Neural cell (in vitro differentiated cells): ENCODE results near the gene TFAP2C. TPM values are rescaled to one million over a fixed set of nuclear protein-coding genes. Genes with fewer than 3 reads are reported as not detected.

Experiments used
- H2AFZ ChIP-seq: fragments of 200-600, 300-800 bp; sonication (generic), shearing (Covaris generic); 2 replicates; pipeline ENCODE4 v1.6.0; 2014; ENCODE audit warnings: low read depth, mild to moderate bottlenecking, antibody characterized with exemption, low read length, moderate library complexity
- H3F3A ChIP-seq: fragments of 200-600 bp; shearing (Covaris generic); 2 replicates; pipeline ENCODE4 v1.6.1; 2016; ENCODE audit warnings: mild to moderate bottlenecking, moderate library complexity, mixed read lengths, antibody characterized with exemption, low read length; ENCODE audit not compliant: insufficient read depth, poor library complexity, severe bottlenecking
- H3K27ac ChIP-seq: fragments of 200-600, 300-800 bp; sonication (generic), shearing (Covaris generic); 2 replicates; pipeline ENCODE4 v1.5.1; 2014; ENCODE audit warnings: mild to moderate bottlenecking, low read length, moderate library complexity
- H3K27me3 ChIP-seq: fragments of 300-800, 200-600 bp; sonication (generic), shearing (Covaris generic); 2 replicates; pipeline ENCODE4 v1.6.0; 2014; ENCODE audit warnings: mild to moderate bottlenecking, low read depth, low read length, moderate library complexity; ENCODE audit not compliant: insufficient read depth
- H3K36me3 ChIP-seq: fragments of 300-800, 200-600 bp; sonication (generic), shearing (Covaris generic); 2 replicates; pipeline ENCODE4 v1.5.1; 2014; ENCODE audit warnings: mild to moderate bottlenecking, antibody characterized with exemption, low read length, moderate library complexity; ENCODE audit not compliant: insufficient read depth
- H3K4me2 ChIP-seq: fragments of 300-800, 200-600 bp; sonication (generic), shearing (Covaris generic); 2 replicates; pipeline ENCODE4 v1.6.0; 2014; ENCODE audit warnings: mild to moderate bottlenecking, low read length
- H3K4me3 ChIP-seq: fragments of 300-800, 200-600 bp; sonication (generic), shearing (Covaris generic); 2 replicates; pipeline ENCODE4 v1.5.1; 2014; ENCODE audit warnings: mild to moderate bottlenecking, low read length, moderate library complexity
- H3K79me2 ChIP-seq: fragments of 200-600 bp; shearing (Covaris generic); replicated peaks from 2 replicates; pipeline ENCODE4 v1.6.0; 2014; ENCODE audit warnings: mild to moderate bottlenecking, low read length, moderate library complexity; ENCODE audit not compliant: insufficient read depth
- H3K9ac ChIP-seq: fragments of 300-800, 200-600 bp; sonication (generic), shearing (Covaris generic); 2 replicates; pipeline ENCODE4 v1.6.1; 2016; ENCODE audit warnings: mild to moderate bottlenecking, low read length, mixed read lengths
- H3K9me2 ChIP-seq: fragments of 200-600 bp; shearing (Covaris generic); 2 replicates; pipeline ENCODE4 v1.6.1; 2016; ENCODE audit warnings: mild to moderate bottlenecking, low read length, mixed read lengths; ENCODE audit not compliant: insufficient read depth
- H3K9me3 ChIP-seq: fragments of 200-600, 300-800 bp; sonication (generic), shearing (Covaris generic); 2 replicates; pipeline ENCODE4 v1.6.1; 2016; ENCODE audit warnings: mild to moderate bottlenecking, mixed run types, low read length, moderate library complexity, mixed read lengths
- H4K20me1 ChIP-seq: fragments of 200-600 bp; shearing (Covaris generic); 2 replicates; pipeline ENCODE4 v1.6.1; 2016; ENCODE audit warnings: mild to moderate bottlenecking, mixed run types; ENCODE audit not compliant: insufficient read depth
- CTCF ChIP-seq: fragments of 450-650 bp; IDR thresholded peaks from 2 replicates; pipeline ENCODE4 v1.5.1; 2014; ENCODE audit warnings: antibody characterized with exemption, mild to moderate bottlenecking, moderate library complexity; ENCODE audit not compliant: poor library complexity, severe bottlenecking
- EP300 ChIP-seq: fragments of 450-650 bp; conservative IDR thresholded peaks from 2 replicates; pipeline ENCODE4 v1.6.1; 2014; ENCODE audit warnings: antibody characterized with exemption, mild to moderate bottlenecking, moderate library complexity; ENCODE audit not compliant: poor library complexity, severe bottlenecking
- EZH2 ChIP-seq: fragments of 200-600, 300-800 bp; shearing (Covaris generic), sonication (generic); IDR thresholded peaks from 2 replicates; pipeline ENCODE4 v1.6.1; 2014; ENCODE audit warnings: antibody characterized with exemption, low read length, borderline replicate concordance, mild to moderate bottlenecking; ENCODE audit not compliant: insufficient read depth, poor library complexity, severe bottlenecking
- MXI1 ChIP-seq: fragments of 450-650 bp; conservative IDR thresholded peaks from 2 replicates; pipeline ENCODE4 v1.6.1; 2014; ENCODE audit warnings: antibody characterized with exemption, mild to moderate bottlenecking; ENCODE audit not compliant: poor library complexity, severe bottlenecking
- POLR2AphosphoS5 ChIP-seq: IDR thresholded peaks from 2 replicates; pipeline ENCODE4 v1.6.1; 2012
- RAD21 ChIP-seq: fragments of 450-650 bp; conservative IDR thresholded peaks from 2 replicates; pipeline ENCODE4 v1.6.1; 2014; ENCODE audit warnings: antibody characterized with exemption, mild to moderate bottlenecking, moderate library complexity
- REST ChIP-seq: IDR thresholded peaks from 2 replicates; pipeline ENCODE4 v1.6.1; 2012; ENCODE audit warnings: borderline replicate concordance
- SMC3 ChIP-seq: fragments of 450-650 bp; conservative IDR thresholded peaks from 2 replicates; pipeline ENCODE4 v1.6.1; 2014; ENCODE audit warnings: antibody characterized with exemption, mild to moderate bottlenecking, moderate library complexity; ENCODE audit not compliant: poor library complexity
- TAF1 ChIP-seq: IDR thresholded peaks from 2 replicates; pipeline ENCODE4 v1.6.1; 2012; ENCODE audit warnings: low read depth
- polyA plus RNA-seq: library from polyadenylated mRNA; depleted of rRNA; stranded (reverse); fragments of >200 nt; gene quantifications from 2 replicates; pipeline ENCODE4 v1.2.3, GENCODE V29; 2014

Gene TFAP2C
- polyA plus RNA-seq, 1 donor from 2014 or later = not detected

GRCh38 chr20:56634735-56635385 lies 5.8 kb downstream of the TFAP2C start:
- no peaks in the 10 kb centered on the region for H3K36me3 ChIP-seq
- no peaks in the 10 kb centered on the region for H3K9me3 ChIP-seq
- no peak overlapping the region for H3K9ac ChIP-seq
- no peaks in the 10 kb centered on the region for H4K20me1 ChIP-seq
- H3K9me2 ChIP-seq = no peaks in the 10 kb centered on the region
- H3K27me3 ChIP-seq = peaks cover 74% of the 10 kb centered on the region
- H3K79me2 ChIP-seq = no peaks in the 10 kb centered on the region
- no peak overlapping the region for H2AFZ ChIP-seq
- H3K4me2 ChIP-seq = no peak overlapping the region
- H3F3A ChIP-seq = no peaks in the 10 kb centered on the region
- H3K27ac ChIP-seq = no peak overlapping the region
- TF ChIP-seq REST (no peak), RAD21 (no peak), CTCF (no peak), POLR2AphosphoS5 (no peak), TAF1 (no peak), EP300 (no peak), SMC3 (no peak), MXI1 (no peak), EZH2 (no peak)
- no peak overlapping the region for H3K4me3 ChIP-seq

GRCh38 chr20:56636716-56637115 lies 7.6 kb downstream of the TFAP2C start:
- Histone ChIP-seq H3K36me3 (no peaks in the 10 kb centered on the region), H3K27me3 (peaks cover 56% of the 10 kb centered on the region), H3K4me2 (no peak overlapping the region)

More at GRCh38 chr20:56636716-56637115, 7.6 kb downstream of the TFAP2C start:
- Histone ChIP-seq H3K9ac (no peak overlapping the region), H4K20me1 (no peaks in the 10 kb centered on the region), H3K27ac (no peak overlapping the region), H3K4me3 (no peak overlapping the region), H3K9me3 (no peaks in the 10 kb centered on the region), H2AFZ (no peak overlapping the region), H3F3A (no peaks in the 10 kb centered on the region), H3K9me2 (no peaks in the 10 kb centered on the region), H3K79me2 (no peaks in the 10 kb centered on the region)
- TF ChIP-seq CTCF (no peak), TAF1 (no peak), RAD21 (no peak), REST (no peak), EP300 (no peak), EZH2 (no peak), POLR2AphosphoS5 (no peak), SMC3 (no peak)
